PC-9 (cell line): ENCODE results near the gene SHISAL1. TPM values are rescaled to one million over a fixed set of nuclear protein-coding genes. Genes with fewer than 3 reads are reported as not detected.

Experiments
- BruUV-seq: library from RNA; stranded (reverse); fragments of 400-500 nt; replicated peaks from 2 replicates; lab custom pipeline; 2021; lab: Mats Ljungman, UMichigan
- CTCF ChIA-PET: fragments of 300-600 bp; sonication (Branson Sonifier 250); formaldehyde crosslinking; loops from one replicate; lab custom pipeline; 2022; ENCODE audit warnings: antibody characterized with exemption; lab: Charles Lee
- POLR2A ChIA-PET: fragments of 300-600 bp; sonication (Branson Sonifier 250); formaldehyde crosslinking; loops from one replicate; lab custom pipeline; 2022; ENCODE audit warnings: antibody characterized with exemption; ENCODE audit not compliant: unreplicated experiment; lab: Charles Lee
- DNase-seq, 2 experiments: peaks; one replicate each; pipeline versions ENCODE4 v3.0.0 to v3.0.0-alpha.2; 2015 to 2022; ENCODE audit warnings: mixed read lengths in 1 of 2
- H2AFZ ChIP-seq: fragments of 200-600 bp; sonication (generic); 2 replicates; pipeline ENCODE4 v1.8.1; 2017; ENCODE audit warnings: antibody characterized with exemption
- H3F3A ChIP-seq: fragments of 200-600 bp; sonication (generic); 2 replicates; pipeline ENCODE4 v1.8.1; 2017; ENCODE audit warnings: antibody characterized with exemption, mild to moderate bottlenecking, low read depth; ENCODE audit not compliant: insufficient read depth
- H3K27ac ChIP-seq: fragments of 200-600 bp; sonication (generic); 2 replicates; pipeline ENCODE4 v1.6.1; 2016; ENCODE audit warnings: mixed run types
- H3K27me3 ChIP-seq: fragments of 200-600 bp; sonication (generic); 2 replicates; pipeline ENCODE4 v1.6.1; 2016; ENCODE audit warnings: low read depth, mixed run types; ENCODE audit not compliant: insufficient read depth
- H3K36me3 ChIP-seq: fragments of 200-600 bp; sonication (generic); 2 replicates; pipeline ENCODE4 v1.6.1; 2016; ENCODE audit warnings: low read depth, mixed run types
- H3K4me1 ChIP-seq: fragments of 200-600 bp; sonication (generic); replicated peaks from 2 replicates; pipeline ENCODE4 v1.6.1; 2016; ENCODE audit warnings: mixed run types; ENCODE audit not compliant: insufficient read depth
- H3K4me2 ChIP-seq: fragments of 200-600 bp; sonication (generic); 2 replicates; pipeline ENCODE4 v1.6.1; 2017; ENCODE audit warnings: mixed run types
- H3K4me3 ChIP-seq: fragments of 200-600 bp; sonication (generic); 2 replicates; pipeline ENCODE4 v1.6.1; 2016; ENCODE audit warnings: mixed run types
- H3K79me2 ChIP-seq: fragments of 200-600 bp; sonication (generic); 2 replicates; pipeline ENCODE4 v1.6.1; 2017; ENCODE audit warnings: low read depth, mixed run types
- H3K9me2 ChIP-seq: fragments of 200-600 bp; sonication (generic); 2 replicates; pipeline ENCODE4 v1.8.1; 2017; ENCODE audit warnings: mild to moderate bottlenecking; ENCODE audit not compliant: insufficient read depth
- H3K9me3 ChIP-seq: fragments of 200-600 bp; sonication (generic); 2 replicates; pipeline ENCODE4 v1.8.1; 2016; ENCODE audit warnings: low read depth; ENCODE audit not compliant: insufficient read depth
- H4K20me1 ChIP-seq: fragments of 200-600 bp; sonication (generic); 2 replicates; pipeline ENCODE4 v1.8.1; 2017; ENCODE audit not compliant: insufficient read depth
- EZH2 ChIP-seq: fragments of 200-600 bp; sonication (generic); IDR thresholded peaks from 2 replicates; pipeline ENCODE4 v1.8.0; 2017; ENCODE audit warnings: antibody characterized with exemption, low read depth
- intact Hi-C: fragments of 100-400 bp; cut with micrococcal nuclease; formaldehyde crosslinking; loops from one replicate; pipeline ENCODE4 v1.10.0; 2022; ENCODE audit not compliant: unreplicated experiment
- total RNA-seq: library from RNA; stranded (reverse); gene quantifications from 2 replicates; pipeline ENCODE4 v1.2.3, GENCODE V29; 2021
- TF ChIP-seq, protein P1 (sequence below): fragments of 200-600 bp; sonication (generic); conservative IDR thresholded peaks from 2 replicates; pipeline ENCODE4 v1.6.1; 2017; ENCODE audit warnings: mixed run types, antibody characterized with exemption, mild to moderate bottlenecking, moderate library complexity

Gene SHISAL1
- total RNA-seq, 1 experiment from 2014 or later, result 0.94 TPM

DNA sequence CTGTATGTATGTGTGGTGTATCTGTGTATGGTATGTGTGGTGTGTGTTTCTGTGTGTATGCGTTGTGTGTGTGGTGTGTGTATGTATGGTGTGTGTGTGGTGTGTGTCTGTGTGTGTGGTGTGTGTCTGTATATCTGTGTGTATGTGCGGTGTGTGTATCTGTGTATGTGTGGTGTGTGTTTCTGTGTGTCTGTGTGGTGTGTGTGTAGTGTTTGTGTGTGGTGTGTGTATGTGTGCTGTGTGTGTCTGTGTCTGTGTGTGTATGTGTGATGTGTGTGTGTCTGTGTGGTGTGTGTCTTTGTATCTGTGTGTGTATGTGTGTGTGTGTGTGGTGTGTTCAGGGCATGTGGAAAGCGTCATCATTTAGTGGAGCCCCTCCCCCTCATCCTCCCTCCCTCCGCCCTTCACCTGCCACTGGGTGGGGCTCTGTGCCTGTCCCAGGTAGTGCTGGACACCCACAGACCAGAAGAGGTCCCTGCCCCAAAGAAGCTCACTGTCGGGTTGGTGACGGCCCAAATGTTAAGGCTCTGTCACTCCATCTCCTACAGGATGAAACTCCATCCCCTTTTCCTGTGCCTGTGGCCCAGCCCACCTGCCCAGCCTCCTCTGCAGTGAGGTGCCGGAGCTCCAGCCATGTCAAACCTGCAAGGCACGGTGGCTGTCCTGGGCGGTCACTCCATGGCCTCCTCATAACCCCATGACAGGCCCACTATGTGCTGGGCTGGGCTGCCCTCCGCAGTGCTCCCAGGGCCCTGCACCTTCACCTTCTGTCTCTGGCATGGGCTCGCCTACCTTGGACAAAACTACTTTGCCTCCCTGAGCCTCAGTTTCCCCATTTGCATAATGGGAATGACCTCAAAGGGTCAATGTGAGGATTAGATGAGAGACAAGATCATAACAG, 23.4 kb upstream of the SHISAL1 start:
- H3K4me2 ChIP-seq, result no peak overlapping the region
- no peaks in the 10 kb centered on the region for H3K79me2 ChIP-seq
- peak in 1 of 2 experiments; percentile 41 for DNase-seq
- no peaks in the 10 kb centered on the region for H3K9me2 ChIP-seq
- H3K9me3 ChIP-seq, result no peaks in the 10 kb centered on the region
- ChIA-PET CTCF (interaction anchor here (0.7 kb wide), 1 partner anchor 85 kb away, joined by 3 read pairs; no protein-coding TSS in a partner anchor), POLR2A (no interaction called here)
- H3K27ac ChIP-seq, result no peak overlapping the region
- H3K4me1 ChIP-seq, result peaks cover 29% of the 10 kb centered on the region
- peaks cover 9% of the 10 kb centered on the region for H3K27me3 ChIP-seq
- no peaks in the 10 kb centered on the region for H4K20me1 ChIP-seq
- no peak overlapping the region for H2AFZ ChIP-seq
- intact Hi-C loops, result loop anchor here (2.0 to 10.0 kb wide), 4 partner anchors 149 to 287 kb away; no protein-coding TSS in a partner anchor
- H3F3A ChIP-seq, result peaks cover 57% of the 10 kb centered on the region
- no peak overlapping the region for H3K4me3 ChIP-seq
- no peak for TF ChIP-seq EZH2
- TF ChIP-seq, protein P1, sequence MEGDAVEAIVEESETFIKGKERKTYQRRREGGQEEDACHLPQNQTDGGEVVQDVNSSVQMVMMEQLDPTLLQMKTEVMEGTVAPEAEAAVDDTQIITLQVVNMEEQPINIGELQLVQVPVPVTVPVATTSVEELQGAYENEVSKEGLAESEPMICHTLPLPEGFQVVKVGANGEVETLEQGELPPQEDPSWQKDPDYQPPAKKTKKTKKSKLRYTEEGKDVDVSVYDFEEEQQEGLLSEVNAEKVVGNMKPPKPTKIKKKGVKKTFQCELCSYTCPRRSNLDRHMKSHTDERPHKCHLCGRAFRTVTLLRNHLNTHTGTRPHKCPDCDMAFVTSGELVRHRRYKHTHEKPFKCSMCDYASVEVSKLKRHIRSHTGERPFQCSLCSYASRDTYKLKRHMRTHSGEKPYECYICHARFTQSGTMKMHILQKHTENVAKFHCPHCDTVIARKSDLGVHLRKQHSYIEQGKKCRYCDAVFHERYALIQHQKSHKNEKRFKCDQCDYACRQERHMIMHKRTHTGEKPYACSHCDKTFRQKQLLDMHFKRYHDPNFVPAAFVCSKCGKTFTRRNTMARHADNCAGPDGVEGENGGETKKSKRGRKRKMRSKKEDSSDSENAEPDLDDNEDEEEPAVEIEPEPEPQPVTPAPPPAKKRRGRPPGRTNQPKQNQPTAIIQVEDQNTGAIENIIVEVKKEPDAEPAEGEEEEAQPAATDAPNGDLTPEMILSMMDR, result peak; percentile 59
- no peaks in the 10 kb centered on the region for H3K36me3 ChIP-seq
- BruUV-seq, result no TSS peak

DNA sequence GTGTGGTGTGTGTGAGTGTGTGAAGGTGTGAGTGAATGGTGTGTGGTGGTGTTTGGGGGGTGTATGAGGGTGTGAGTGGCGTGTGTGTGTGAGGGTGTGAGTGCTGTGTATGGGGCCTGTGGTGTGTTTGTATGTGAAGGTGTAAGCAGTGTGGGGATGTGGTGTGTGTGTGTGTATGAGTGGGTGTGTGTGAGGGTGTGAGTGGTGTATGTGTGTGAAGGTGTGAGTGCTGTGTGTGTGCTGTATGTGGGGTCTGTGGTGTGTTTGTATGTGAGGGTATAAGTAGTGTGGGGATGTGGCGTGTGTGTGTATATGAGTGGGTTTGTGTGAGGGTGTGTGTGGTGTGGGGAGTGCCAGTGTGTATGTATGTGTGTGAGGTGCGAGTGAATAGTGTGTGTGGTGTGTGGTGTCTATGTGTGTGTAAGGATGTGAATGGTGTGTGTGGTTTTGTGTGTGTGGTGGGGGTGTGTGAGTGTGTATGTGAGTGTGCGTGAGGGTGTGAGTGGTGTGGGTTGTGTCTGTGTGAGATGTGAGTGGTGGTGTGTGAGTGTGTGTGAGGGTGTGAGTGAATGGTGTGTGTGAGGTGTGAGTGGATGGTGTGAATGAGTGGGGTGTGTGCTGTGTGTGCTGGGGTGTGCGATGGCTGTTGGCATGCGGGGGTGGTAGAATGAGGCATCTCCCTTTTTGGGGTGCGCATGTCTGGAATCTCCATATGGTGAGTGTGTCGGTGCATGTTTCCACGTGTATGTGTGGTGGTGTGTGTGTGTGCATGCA, 22.5 kb upstream of the SHISAL1 start:
- intact Hi-C loops, result loop anchor here (5.0 to 10.0 kb wide), 3 partner anchors 150 to 232 kb away; no protein-coding TSS in a partner anchor

More for the DNA sequence above, 22.5 kb upstream of the SHISAL1 start:
- Histone ChIP-seq H3K27ac (no peak overlapping the region), H3K4me3 (no peak overlapping the region), H4K20me1 (no peaks in the 10 kb centered on the region), H3K4me1 (peaks cover 29% of the 10 kb centered on the region), H3F3A (peaks cover 59% of the 10 kb centered on the region), H3K79me2 (no peaks in the 10 kb centered on the region), H3K36me3 (no peaks in the 10 kb centered on the region), H2AFZ (no peak overlapping the region), H3K9me2 (no peaks in the 10 kb centered on the region), H3K4me2 (no peak overlapping the region), H3K9me3 (no peaks in the 10 kb centered on the region), H3K27me3 (peaks cover 9% of the 10 kb centered on the region)
- TF ChIP-seq, protein P1, result no peak
- no peak for TF ChIP-seq EZH2
- POLR2A ChIA-PET, result no interaction called here
- no TSS peak for BruUV-seq
- DNase-seq, result no peak
- CTCF ChIA-PET, result no interaction called here
